ENCODE data around the gene PLAC1.

- no peak for TF ChIP-seq CTCF (IDR thresholded peaks at IDR 0.05; ENCODE audit: low read depth, low read length)
- TF ChIP-seq EZH2phosphoT487 (IDR thresholded peaks at IDR 0.05; ENCODE audit: low read depth): no peak
These were observed 120.0 kb downstream of the PLAC1 start for GRCh38 chrX:134538316-134538715.

Data from OCI-LY3 (cell line).